HEK293T (cell line): Measurements from ENCODE around the gene LRRTM4.

Experiments
- CTCF ChIA-PET: fragments of 350-600 bp; formaldehyde crosslinking; extraction: SDS; loops from one replicate; lab custom pipeline; 2021; ENCODE audit warnings: antibody characterized with exemption, inconsistent platforms; lab: Yijun Ruan, JAX
- POLR2A ChIA-PET: fragments of 350-600 bp; formaldehyde crosslinking; extraction: SDS; loops from one replicate; lab custom pipeline; 2020; ENCODE audit warnings: antibody characterized with exemption, inconsistent platforms; lab: Yijun Ruan, JAX
- DNase-seq: peaks from one replicate; pipeline ENCODE4 v3.0.0; 2012; ENCODE audit warnings: mixed read lengths; ENCODE audit errors: extremely low spot score
- ARNT ChIP-seq: fragments of 450-650 bp; IDR thresholded peaks from 2 replicates; pipeline ENCODE4 v1.6.1; 2017; ENCODE audit warnings: mild to moderate bottlenecking
- BHLHE40 ChIP-seq: fragments of 450-650 bp; IDR thresholded peaks from 2 replicates; pipeline ENCODE4 v1.6.1; 2016; ENCODE audit warnings: mild to moderate bottlenecking, moderate library complexity, borderline replicate concordance
- CTBP1 ChIP-seq: fragments of 450-650 bp; IDR thresholded peaks from 2 replicates; pipeline ENCODE4 v1.6.1; 2016; ENCODE audit warnings: borderline replicate concordance
- ELF4 ChIP-seq: fragments of 450-650 bp; IDR thresholded peaks from 2 replicates; pipeline ENCODE4 v1.6.1; 2017; ENCODE audit warnings: antibody characterized with exemption
- FOXA1 ChIP-seq: fragments of 450-650 bp; IDR thresholded peaks from 2 replicates; pipeline ENCODE4 v1.6.1; 2016; ENCODE audit warnings: mild to moderate bottlenecking
- FOXK2 ChIP-seq: fragments of 450-650 bp; IDR thresholded peaks from 2 replicates; pipeline ENCODE4 v1.6.1; 2016; ENCODE audit warnings: mild to moderate bottlenecking
- FOXM1 ChIP-seq: fragments of 450-650 bp; IDR thresholded peaks from 2 replicates; pipeline ENCODE4 v1.6.1; 2017; ENCODE audit warnings: mild to moderate bottlenecking, borderline replicate concordance
- HDGF ChIP-seq: fragments of 450-650 bp; IDR thresholded peaks from 2 replicates; pipeline ENCODE4 v1.6.1; 2017; ENCODE audit warnings: antibody characterized with exemption, borderline replicate concordance
- L3MBTL2 ChIP-seq: fragments of 450-650 bp; conservative IDR thresholded peaks from 2 replicates; pipeline ENCODE4 v1.6.1; 2016; ENCODE audit warnings: mild to moderate bottlenecking
- LEF1 ChIP-seq: fragments of 450-650 bp; IDR thresholded peaks from 2 replicates; pipeline ENCODE4 v1.6.1; 2017; ENCODE audit warnings: mild to moderate bottlenecking, borderline replicate concordance
- NFRKB ChIP-seq: fragments of 450-650 bp; IDR thresholded peaks from 2 replicates; pipeline ENCODE4 v1.6.1; 2016; ENCODE audit warnings: mild to moderate bottlenecking, moderate library complexity
- SP1 ChIP-seq: fragments of 450-650 bp; IDR thresholded peaks from 2 replicates; pipeline ENCODE4 v1.6.1; 2017
- SUZ12 ChIP-seq: fragments of 450-650 bp; IDR thresholded peaks from 2 replicates; pipeline ENCODE4 v1.6.1; 2016; ENCODE audit warnings: mild to moderate bottlenecking
- TARDBP ChIP-seq: fragments of 450-650 bp; IDR thresholded peaks from 2 replicates; pipeline ENCODE4 v1.6.1; 2016
- ZNF384 ChIP-seq: fragments of 450-650 bp; IDR thresholded peaks from 2 replicates; pipeline ENCODE4 v1.6.1; 2016
- TF ChIP-seq, protein P1 (sequence below): fragments of 450-650 bp; IDR thresholded peaks from 2 replicates; pipeline ENCODE4 v1.6.1; 2016

LRRTM4 gene

DNA sequence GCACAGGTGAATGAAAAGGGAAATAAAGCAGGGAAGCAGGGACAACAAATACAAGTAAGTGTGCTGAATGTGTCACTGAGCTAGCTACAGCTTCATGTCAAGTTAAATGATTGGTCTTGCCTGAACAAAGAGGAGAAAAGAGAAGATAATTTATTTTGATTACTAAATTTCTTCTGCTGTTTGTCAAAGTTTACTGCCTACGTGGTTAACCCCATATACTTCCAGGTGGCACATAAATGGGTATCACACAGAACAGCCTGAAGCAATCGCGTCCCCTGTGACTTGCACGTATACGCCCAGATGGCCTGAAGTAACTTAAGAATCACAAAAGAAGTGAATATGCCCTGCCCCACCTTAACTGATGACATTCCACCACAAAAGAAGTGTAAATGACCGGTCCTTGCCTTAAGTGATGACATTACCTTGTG lies 434.2 kb downstream of the LRRTM4 start:
- CTCF ChIA-PET, result no interaction called here
- no peak for DNase-seq
- no peak for TF ChIP-seq ZNF384
- no peak for TF ChIP-seq NFRKB
- POLR2A ChIA-PET, result no interaction called here

DNA sequence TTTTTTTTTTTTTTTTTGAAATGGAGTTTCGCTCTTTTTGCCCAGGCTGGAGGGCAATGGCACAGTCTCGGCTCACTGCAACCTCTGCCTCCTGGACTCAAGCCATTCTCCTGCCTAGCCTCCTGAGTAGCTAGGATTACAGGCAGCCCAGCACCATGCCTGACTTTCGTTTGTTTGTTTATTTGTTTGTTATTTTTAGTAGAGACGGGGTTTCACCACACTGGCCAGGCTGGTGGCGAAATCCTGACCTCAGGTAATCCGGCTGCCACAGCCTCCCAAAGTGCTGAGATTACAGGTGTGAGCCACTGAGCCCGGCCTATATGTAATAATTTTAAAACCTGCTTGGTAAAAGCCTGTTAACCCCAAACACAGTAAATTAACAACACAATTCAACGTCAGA lies 435.7 kb downstream of the LRRTM4 start:
- POLR2A ChIA-PET, result no interaction called here
- CTCF ChIA-PET, result no interaction called here
- TF ChIP-seq CTBP1 (no peak), ARNT (no peak), TARDBP (no peak), ELF4 (no peak), L3MBTL2 (no peak), FOXM1 (no peak), HDGF (no peak), LEF1 (no peak), FOXA1 (no peak), ZNF384 (no peak), SP1 (no peak), FOXK2 (no peak), NFRKB (no peak), SUZ12 (no peak), BHLHE40 (no peak)
- TF ChIP-seq, protein P1, sequence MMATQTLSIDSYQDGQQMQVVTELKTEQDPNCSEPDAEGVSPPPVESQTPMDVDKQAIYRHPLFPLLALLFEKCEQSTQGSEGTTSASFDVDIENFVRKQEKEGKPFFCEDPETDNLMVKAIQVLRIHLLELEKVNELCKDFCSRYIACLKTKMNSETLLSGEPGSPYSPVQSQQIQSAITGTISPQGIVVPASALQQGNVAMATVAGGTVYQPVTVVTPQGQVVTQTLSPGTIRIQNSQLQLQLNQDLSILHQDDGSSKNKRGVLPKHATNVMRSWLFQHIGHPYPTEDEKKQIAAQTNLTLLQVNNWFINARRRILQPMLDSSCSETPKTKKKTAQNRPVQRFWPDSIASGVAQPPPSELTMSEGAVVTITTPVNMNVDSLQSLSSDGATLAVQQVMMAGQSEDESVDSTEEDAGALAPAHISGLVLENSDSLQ, result no peak

DNA sequence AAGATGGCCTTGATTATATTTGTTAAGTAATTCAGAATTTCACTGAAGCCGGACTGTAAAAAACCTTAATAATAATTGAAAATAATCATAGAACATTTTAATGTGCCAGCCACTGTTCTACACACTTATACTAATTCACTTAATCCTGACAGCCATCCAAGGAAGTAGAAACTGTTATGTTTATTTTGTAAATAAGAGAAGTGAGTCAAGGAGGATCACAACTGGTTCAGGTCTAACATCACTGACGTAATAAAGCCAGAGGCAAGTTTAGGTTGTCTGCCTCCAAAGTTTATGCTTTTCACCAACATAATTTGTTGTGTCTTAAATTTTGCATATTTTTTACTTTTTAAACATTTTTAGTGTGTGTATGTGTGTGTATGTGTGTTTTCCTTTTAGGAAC lies 436.1 kb downstream of the LRRTM4 start:
- DNase-seq, result no peak
- POLR2A ChIA-PET, result no interaction called here
- TF ChIP-seq NFRKB (no peak), L3MBTL2 (no peak)
- CTCF ChIA-PET, result no interaction called here

More for the DNA sequence above, 435.7 kb downstream of the LRRTM4 start:
- no peak for DNase-seq

DNA sequence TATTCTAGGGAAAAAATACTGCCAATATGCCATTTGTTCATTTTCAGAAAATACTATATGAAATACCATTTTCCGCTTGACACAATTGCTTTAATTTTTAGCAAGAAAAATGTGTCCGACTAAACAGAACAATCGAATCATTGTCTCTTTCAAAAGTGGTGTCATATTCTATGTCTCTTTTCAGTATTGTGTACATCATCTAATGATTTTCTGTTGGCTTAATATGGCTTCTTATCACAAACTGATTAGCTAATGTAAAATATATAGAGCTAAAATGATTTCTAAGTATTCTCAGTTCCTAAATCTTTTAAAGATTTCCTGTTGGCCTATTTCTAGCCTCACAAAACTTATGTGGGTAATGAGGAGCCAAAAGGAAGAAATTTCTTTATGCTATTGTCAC lies 436.6 kb downstream of the LRRTM4 start:
- ChIA-PET CTCF (no interaction called here), POLR2A (no interaction called here)
- TF ChIP-seq NFRKB, result no peak
- TF ChIP-seq L3MBTL2, result no peak
- no peak for TF ChIP-seq ZNF384
- no peak for TF ChIP-seq HDGF
- TF ChIP-seq TARDBP, result no peak
- TF ChIP-seq, protein P1, result no peak
- TF ChIP-seq ARNT, result no peak
- TF ChIP-seq SUZ12, result no peak
- no peak for TF ChIP-seq SP1
- TF ChIP-seq CTBP1, result no peak
- TF ChIP-seq FOXM1, result no peak
- no peak for TF ChIP-seq FOXA1
- no peak for TF ChIP-seq LEF1
- TF ChIP-seq ELF4, result no peak
- no peak for TF ChIP-seq BHLHE40
- TF ChIP-seq FOXK2, result no peak
- DNase-seq, result no peak

DNA sequence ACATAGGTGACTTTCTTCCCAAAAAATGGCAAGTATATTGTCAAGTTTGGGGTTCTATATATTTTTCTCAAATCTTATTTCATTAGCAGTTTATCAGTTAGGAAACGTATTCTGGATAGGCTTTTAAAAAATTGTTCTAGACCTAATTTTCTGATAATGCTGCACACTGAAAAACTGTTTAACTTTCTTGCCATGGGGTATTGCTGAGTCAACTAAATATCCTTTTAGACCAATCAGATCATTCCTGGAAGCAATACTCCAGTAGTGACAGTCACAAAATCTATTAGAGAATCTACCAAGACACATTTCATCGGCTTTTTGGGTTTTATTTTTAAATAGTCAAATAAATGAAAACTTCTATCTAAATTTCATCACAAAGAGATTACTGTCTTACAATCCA lies 440.6 kb downstream of the LRRTM4 start:
- CTCF ChIA-PET, result no interaction called here
- TF ChIP-seq CTBP1, result no peak
- no peak for TF ChIP-seq LEF1
- no peak for TF ChIP-seq ARNT
- TF ChIP-seq FOXA1, result no peak
- TF ChIP-seq HDGF, result no peak
- TF ChIP-seq BHLHE40, result no peak
- no peak for TF ChIP-seq NFRKB
- TF ChIP-seq ELF4, result no peak
- TF ChIP-seq L3MBTL2, result no peak
- TF ChIP-seq ZNF384, result no peak
- no peak for TF ChIP-seq TARDBP
- TF ChIP-seq SUZ12, result no peak
- no peak for TF ChIP-seq FOXK2
- no peak for TF ChIP-seq SP1
- POLR2A ChIA-PET, result no interaction called here
- DNase-seq, result no peak

DNA sequence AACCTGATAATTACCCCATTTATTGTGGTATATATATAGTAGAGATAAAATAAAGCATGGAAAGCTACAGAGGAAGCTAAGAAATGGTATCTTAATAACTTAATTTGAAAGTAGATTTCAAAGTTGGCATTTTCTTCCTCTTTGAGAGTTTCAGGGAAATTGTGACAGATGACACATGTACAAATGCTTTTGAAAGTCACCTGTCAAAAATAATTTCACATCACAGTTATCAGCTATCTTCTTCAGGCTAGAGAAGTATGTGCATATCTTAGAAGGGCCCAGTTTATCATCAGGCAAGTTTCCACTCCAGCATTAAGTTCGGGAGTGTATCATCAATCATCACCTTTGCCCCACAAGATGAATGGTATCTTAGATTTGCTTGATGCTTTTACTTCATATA lies 457.9 kb downstream of the LRRTM4 start:
- no peak for DNase-seq
- ChIA-PET POLR2A (no interaction called here), CTCF (no interaction called here)
- no peak for TF ChIP-seq ELF4
- TF ChIP-seq SP1, result no peak
- TF ChIP-seq BHLHE40, result no peak
- no peak for TF ChIP-seq SUZ12
- no peak for TF ChIP-seq ZNF384
- no peak for TF ChIP-seq NFRKB
- no peak for TF ChIP-seq L3MBTL2
- TF ChIP-seq LEF1, result no peak
- no peak for TF ChIP-seq CTBP1
- TF ChIP-seq FOXA1, result no peak
- no peak for TF ChIP-seq FOXM1
- TF ChIP-seq, protein P1, result no peak
- no peak for TF ChIP-seq ARNT
- no peak for TF ChIP-seq HDGF
- TF ChIP-seq TARDBP, result no peak
- no peak for TF ChIP-seq FOXK2
